ENCODE measurements around the gene GNE. TPM values are rescaled to one million over a fixed set of nuclear protein-coding genes. Genes with fewer than 3 reads are reported as not detected.

GNE gene
- total and polyA plus RNA-seq, 2 of the 13 experiments (the other 11 are each of a cell fraction or from before 2014, with no cell fraction given): 16.1 to 24.1 TPM

DNA sequence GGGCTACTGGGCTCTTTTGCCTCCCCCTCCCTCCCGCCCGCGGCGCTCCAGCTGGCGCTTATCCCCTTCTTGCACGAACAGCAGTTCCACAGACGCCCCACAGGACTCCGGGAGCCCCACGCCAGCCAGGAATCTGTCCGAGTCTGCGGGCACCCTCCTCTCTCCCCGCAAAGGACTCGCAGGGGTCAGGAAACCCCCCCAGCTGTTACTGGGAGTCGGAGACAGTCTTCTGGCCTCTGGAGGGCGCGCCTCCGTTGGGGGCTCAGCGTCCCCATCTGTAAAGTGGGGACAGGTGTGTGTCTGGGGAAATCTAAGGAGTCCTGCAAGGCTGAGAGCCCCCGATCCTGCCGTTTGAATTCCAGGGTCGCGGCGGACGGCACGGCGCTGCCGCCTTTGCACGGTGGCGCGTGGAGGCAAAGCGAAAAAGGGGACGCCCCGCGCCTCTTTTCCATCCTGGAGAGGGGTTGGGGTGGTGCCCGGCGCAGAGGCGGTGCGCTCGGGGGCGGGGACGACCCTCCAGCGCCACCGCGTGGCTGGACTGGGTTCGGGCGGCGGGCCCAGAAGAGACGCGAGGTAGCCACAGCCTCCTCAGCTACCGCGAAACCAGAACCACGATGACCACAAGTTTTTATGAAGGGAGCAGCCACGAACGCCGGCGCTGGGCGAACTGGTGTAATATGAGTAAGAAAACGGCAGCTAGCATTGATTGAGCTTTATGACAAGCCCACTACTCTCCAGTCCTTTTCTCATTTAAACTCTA, 91.9 kb downstream of the GNE start (continued):
- TF ChIP-seq NFIC (IDR thresholded peaks at IDR 0.05; ENCODE audit: low read length) (no peak), ZNF224 (CRISPR knock-in tag; IDR thresholded peaks at IDR 0.05) (no peak), SATB2 (CRISPR knock-in tag; IDR thresholded peaks at IDR 0.05) (no peak), TAF1 (CRISPR knock-in tag; IDR thresholded peaks at IDR 0.05) (no peak), ZFYVE20 (CRISPR knock-in tag; IDR thresholded peaks at IDR 0.05; ENCODE audit: borderline replicate concordance, low read depth) (no peak), CBFB (CRISPR knock-in tag; IDR thresholded peaks at IDR 0.05) (peak; percentile 38; the same call in 1 of the 2 replicates), NFIB (CRISPR knock-in tag; IDR thresholded peaks at IDR 0.05; ENCODE audit: borderline replicate concordance) (no peak), MED1 (CRISPR knock-in tag; IDR thresholded peaks at IDR 0.05) (no peak), ZNF605 (CRISPR knock-in tag; IDR thresholded peaks at IDR 0.05) (no peak), RXRB (CRISPR knock-in tag; IDR thresholded peaks at IDR 0.05; ENCODE audit: borderline replicate concordance) (0 out of 2 replicates have a peak, but pooled peaks have one; percentile 31), MZF1 (CRISPR knock-in tag; IDR thresholded peaks at IDR 0.05; ENCODE audit: borderline replicate concordance) (no peak), MED13 (CRISPR knock-in tag; IDR thresholded peaks at IDR 0.05) (0 out of 2 replicates have a peak, but pooled peaks have one; percentile 24)
- TF ChIP-seq, protein P1, sequence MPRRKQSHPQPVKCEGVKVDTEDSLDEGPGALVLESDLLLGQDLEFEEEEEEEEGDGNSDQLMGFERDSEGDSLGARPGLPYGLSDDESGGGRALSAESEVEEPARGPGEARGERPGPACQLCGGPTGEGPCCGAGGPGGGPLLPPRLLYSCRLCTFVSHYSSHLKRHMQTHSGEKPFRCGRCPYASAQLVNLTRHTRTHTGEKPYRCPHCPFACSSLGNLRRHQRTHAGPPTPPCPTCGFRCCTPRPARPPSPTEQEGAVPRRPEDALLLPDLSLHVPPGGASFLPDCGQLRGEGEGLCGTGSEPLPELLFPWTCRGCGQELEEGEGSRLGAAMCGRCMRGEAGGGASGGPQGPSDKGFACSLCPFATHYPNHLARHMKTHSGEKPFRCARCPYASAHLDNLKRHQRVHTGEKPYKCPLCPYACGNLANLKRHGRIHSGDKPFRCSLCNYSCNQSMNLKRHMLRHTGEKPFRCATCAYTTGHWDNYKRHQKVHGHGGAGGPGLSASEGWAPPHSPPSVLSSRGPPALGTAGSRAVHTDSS (CRISPR knock-in tag; conservative IDR thresholded peaks at IDR 0.05): no peak; the same call in 1 of the 2 replicates
- TF ChIP-seq, protein P2, sequence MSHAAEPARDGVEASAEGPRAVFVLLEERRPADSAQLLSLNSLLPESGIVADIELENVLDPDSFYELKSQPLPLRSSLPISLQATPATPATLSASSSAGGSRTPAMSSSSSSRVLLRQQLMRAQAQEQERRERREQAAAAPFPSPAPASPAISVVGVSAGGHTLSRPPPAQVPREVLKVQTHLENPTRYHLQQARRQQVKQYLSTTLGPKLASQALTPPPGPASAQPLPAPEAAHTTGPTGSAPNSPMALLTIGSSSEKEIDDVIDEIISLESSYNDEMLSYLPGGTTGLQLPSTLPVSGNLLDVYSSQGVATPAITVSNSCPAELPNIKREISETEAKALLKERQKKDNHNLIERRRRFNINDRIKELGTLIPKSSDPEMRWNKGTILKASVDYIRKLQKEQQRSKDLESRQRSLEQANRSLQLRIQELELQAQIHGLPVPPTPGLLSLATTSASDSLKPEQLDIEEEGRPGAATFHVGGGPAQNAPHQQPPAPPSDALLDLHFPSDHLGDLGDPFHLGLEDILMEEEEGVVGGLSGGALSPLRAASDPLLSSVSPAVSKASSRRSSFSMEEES (CRISPR knock-in tag; IDR thresholded peaks at IDR 0.05): no peak
- TF ChIP-seq, protein P3, sequence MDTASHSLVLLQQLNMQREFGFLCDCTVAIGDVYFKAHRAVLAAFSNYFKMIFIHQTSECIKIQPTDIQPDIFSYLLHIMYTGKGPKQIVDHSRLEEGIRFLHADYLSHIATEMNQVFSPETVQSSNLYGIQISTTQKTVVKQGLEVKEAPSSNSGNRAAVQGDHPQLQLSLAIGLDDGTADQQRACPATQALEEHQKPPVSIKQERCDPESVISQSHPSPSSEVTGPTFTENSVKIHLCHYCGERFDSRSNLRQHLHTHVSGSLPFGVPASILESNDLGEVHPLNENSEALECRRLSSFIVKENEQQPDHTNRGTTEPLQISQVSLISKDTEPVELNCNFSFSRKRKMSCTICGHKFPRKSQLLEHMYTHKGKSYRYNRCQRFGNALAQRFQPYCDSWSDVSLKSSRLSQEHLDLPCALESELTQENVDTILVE (CRISPR knock-in tag; IDR thresholded peaks at IDR 0.05): no peak
- TF ChIP-seq, protein P4, sequence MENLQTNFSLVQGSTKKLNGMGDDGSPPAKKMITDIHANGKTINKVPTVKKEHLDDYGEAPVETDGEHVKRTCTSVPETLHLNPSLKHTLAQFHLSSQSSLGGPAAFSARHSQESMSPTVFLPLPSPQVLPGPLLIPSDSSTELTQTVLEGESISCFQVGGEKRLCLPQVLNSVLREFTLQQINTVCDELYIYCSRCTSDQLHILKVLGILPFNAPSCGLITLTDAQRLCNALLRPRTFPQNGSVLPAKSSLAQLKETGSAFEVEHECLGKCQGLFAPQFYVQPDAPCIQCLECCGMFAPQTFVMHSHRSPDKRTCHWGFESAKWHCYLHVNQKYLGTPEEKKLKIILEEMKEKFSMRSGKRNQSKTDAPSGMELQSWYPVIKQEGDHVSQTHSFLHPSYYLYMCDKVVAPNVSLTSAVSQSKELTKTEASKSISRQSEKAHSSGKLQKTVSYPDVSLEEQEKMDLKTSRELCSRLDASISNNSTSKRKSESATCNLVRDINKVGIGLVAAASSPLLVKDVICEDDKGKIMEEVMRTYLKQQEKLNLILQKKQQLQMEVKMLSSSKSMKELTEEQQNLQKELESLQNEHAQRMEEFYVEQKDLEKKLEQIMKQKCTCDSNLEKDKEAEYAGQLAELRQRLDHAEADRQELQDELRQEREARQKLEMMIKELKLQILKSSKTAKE (CRISPR knock-in tag; IDR thresholded peaks at IDR 0.05; ENCODE audit: borderline replicate concordance): no peak
- TF ChIP-seq, protein P5, sequence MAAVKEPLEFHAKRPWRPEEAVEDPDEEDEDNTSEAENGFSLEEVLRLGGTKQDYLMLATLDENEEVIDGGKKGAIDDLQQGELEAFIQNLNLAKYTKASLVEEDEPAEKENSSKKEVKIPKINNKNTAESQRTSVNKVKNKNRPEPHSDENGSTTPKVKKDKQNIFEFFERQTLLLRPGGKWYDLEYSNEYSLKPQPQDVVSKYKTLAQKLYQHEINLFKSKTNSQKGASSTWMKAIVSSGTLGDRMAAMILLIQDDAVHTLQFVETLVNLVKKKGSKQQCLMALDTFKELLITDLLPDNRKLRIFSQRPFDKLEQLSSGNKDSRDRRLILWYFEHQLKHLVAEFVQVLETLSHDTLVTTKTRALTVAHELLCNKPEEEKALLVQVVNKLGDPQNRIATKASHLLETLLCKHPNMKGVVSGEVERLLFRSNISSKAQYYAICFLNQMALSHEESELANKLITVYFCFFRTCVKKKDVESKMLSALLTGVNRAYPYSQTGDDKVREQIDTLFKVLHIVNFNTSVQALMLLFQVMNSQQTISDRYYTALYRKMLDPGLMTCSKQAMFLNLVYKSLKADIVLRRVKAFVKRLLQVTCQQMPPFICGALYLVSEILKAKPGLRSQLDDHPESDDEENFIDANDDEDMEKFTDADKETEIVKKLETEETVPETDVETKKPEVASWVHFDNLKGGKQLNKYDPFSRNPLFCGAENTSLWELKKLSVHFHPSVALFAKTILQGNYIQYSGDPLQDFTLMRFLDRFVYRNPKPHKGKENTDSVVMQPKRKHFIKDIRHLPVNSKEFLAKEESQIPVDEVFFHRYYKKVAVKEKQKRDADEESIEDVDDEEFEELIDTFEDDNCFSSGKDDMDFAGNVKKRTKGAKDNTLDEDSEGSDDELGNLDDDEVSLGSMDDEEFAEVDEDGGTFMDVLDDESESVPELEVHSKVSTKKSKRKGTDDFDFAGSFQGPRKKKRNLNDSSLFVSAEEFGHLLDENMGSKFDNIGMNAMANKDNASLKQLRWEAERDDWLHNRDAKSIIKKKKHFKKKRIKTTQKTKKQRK (IDR thresholded peaks at IDR 0.05; ENCODE audit: low read length): no peak
- TF ChIP-seq, protein P6, sequence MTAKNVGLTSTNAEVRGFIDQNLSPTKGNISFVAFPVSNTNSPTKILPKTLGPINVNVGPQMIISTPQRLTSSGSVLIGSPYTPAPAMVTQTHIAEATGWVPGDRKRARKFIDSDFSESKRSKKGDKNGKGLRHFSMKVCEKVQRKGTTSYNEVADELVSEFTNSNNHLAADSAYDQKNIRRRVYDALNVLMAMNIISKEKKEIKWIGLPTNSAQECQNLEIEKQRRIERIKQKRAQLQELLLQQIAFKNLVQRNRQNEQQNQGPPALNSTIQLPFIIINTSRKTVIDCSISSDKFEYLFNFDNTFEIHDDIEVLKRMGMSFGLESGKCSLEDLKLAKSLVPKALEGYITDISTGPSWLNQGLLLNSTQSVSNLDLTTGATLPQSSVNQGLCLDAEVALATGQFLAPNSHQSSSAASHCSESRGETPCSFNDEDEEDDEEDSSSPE (CRISPR knock-in tag; IDR thresholded peaks at IDR 0.05): no peak
